Inferior parietal cortex (tissue), 1 donor: ENCODE results near the gene OPCML.
A peak's percentile ranks its signal among the peaks of the same experiment; 100 is the strongest.

ENCODE experiments used
- DNase-seq: peaks from one replicate; pipeline ENCODE4 v3.0.0-alpha.2; 2016; ENCODE audit errors: extremely low spot score

The OPCML gene

GRCh38 chr11:132486060-132486459 lies 1046.2 kb downstream of the OPCML start:
- no peak for DNase-seq

- no peak for DNase-seq
Observed at GRCh38 chr11:132475026-132475425, 1057.3 kb downstream of the OPCML start.

- DNase-seq = peak; percentile 39
Observed at GRCh38 chr11:132472411-132473172, 1059.7 kb downstream of the OPCML start.

- DNase-seq = no peak
Observed at GRCh38 chr11:132471466-132471865, 1060.8 kb downstream of the OPCML start.

DNA sequence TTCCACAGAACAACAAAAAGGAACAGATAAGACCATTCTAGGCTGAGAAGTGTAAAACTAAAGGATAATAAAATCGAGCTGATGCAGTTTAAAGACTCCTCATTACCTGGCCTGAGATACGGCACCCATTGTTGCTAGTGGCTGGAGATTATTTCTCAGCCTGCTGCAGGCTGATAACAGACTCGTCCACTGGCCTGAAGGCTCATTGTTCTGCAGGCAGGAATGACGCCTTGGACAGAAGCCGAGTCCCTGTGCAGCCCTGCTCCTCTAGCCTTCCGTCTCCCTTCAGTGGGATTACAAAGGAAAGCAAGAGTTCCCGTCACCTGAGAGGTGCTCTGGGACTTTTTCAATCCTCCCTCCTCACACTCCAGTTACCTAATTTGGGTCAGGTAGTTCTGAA lies 1065.3 kb downstream of the OPCML start:
- no peak for DNase-seq

GRCh38 chr11:132464939-132465338 lies 1067.4 kb downstream of the OPCML start:
- no peak for DNase-seq

DNA sequence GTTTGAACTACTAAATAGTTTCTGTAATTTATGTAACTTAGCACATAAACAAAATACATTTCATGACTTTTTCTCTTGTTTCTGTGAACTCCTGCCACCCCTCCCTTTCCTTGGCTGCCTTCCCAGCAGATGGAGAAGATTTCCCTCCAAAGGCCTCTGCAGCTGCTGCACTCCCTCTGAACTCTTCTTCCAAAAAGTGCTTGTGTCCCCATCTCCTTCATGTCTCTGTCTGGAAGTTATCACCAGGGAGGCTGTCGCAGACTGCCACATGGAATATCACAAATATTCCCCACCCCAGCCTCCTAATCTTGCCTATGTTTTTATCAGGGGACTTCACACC lies 1068.3 kb downstream of the OPCML start:
- DNase-seq = no peak

DNA sequence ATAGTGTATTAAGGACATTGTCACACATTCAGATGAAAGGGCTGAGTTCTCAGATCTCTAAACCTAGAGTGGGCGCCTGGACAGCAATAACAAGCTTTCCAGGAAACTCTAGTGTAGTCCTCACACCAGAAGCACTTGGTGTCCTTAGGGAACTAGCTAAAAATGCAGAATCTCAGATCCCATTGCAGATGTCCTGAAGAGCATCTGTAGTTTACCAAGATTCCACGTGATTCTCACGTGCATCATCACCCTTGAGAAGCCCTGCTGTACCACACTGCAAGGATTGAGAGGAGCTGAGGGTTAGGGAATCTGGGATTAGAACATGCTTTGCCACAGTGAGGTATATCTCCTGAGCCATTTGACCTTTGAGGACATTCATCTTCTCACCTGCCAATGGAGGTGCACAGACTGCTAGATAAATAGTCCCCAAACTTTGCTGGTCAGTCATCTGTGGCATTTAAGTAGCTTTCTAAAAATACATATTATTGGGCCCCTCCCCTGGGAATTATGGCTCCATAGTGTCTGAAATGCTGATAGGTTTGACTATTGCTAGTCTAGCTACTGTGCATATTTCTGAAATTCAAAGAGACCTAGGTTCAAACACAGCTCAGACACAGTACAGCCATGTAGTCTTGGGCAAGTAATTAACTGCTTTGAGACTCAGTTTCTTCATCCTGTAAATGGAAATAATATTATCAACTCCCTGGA lies 1068.9 kb downstream of the OPCML start:
- no peak for DNase-seq

- no peak for DNase-seq
Observed at GRCh38 chr11:132459736-132460135, 1072.6 kb downstream of the OPCML start.

- DNase-seq = no peak
Observed at GRCh38 chr11:132457445-132457844, 1074.9 kb downstream of the OPCML start.

- no peak for DNase-seq
Observed at GRCh38 chr11:132456751-132457328, 1075.5 kb downstream of the OPCML start.

GRCh38 chr11:132455044-132455443 lies 1077.3 kb downstream of the OPCML start:
- DNase-seq = no peak

DNA sequence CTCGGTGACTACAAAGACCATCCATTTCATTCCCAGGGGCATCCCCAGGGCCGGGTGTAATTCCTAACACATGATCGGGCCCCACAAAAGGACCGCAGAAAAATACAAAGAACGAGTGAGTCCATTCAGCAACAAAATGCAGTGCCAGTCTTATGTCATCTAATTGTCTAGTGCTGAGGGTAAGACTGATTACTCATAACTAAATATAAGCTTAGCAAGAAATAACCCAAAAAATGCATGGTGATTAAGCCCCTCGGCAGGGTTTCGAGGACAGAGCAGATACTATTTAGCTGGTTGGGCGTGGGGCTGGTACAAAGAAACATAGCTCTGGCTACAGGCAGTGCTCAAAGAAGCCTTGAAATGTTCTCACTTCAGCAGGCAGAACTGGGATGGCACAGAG lies 1078.9 kb downstream of the OPCML start:
- no peak for DNase-seq

DNA sequence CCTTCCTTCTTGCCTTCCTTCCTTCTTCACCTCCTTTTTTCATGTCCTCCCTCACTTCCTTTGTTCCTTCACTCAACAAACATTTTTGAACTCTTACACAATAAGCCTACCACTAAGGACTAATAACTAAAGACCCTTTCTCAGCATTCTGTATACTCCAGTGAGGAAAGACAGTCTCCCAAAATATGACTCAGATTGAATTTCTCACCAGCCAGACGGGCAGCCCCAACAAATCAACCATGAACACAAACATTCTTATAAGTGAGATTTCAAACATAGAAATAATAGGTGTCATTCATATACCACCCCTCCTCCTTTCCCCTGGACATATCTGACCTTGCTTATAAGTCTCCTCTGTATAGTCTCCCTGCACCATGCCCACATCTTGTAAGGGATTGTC lies 1079.7 kb downstream of the OPCML start:
- no peak for DNase-seq

DNA sequence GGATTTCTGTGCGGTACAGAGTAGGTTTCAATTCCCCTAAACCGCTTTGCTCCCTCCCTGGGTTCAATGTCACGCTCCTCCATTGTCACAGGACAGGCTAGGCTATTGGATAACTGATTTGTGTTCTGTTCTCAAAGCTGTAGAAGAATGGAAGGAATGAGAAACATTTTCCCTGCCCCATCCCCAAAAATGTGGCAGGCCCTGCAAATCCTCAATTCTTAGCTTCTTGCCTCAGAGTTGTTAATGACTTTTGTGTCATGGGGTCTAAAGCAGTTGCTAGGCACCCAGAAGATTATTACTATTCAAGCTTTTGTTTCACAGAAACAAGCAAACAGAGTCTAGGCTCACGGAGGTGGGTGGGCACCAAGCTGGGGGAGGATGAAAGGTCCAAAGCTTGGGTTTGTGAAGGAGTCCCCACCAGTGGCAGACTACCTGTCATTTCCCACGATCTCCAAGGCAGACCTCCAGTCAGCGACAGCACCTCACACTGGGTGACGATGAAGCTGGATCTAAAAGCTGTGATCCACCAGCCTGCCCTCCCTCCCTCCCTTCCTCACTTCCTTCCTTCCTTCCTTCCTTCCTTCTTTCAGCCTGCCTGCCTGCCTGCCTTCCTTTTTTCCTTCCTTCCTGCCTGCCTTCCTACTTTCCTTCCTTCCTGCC lies 1080.2 kb downstream of the OPCML start:
- DNase-seq = no peak

DNA sequence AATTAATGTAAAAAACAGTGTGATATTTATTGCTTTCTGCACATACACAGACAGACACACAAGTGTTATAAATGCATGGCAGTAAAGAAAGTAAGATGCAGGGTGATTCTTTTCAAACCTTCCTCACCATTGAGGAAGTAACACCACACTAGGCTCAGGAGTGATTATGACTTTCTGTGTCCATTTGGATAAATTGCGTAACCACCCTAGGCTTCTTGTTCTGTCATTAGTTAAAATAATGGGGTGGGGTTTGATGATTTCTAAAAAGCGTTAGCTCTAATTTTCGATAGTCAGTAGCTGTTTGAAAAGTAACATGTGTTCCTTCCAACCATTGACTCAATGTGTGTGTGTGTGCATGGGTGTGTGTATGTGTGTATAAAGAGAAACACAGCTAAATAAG lies 1081.7 kb downstream of the OPCML start:
- DNase-seq = no peak

DNA sequence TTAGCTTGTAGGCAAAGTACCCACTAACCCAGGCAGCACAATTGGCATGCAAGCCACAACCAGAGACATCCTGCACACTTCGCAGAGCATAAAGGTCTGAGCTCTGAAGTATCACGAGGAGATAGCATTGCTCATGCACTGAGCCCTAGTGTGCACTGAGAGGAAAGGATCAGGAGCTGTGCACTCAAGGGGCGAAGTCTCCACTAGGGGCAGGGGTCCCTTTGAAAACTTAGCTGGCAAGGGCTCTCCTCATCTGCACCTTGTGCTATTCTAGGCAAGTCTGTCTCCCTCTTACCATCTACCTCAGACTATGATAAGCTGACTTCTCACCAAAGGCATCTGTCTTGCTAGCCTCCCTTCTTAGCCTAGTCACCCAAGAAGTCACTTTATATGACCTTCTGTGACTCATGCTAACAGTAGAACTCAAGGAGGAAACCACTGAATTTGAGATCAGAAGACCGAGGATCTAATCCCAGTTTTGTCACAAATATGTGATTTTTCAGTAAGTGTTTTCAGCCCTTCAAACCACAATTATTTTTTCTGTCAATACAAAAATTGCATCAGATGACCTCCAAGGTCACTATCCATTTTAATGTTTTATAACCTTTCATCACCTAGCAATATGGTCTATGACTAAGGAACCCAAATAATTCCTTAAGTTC lies 1083.8 kb downstream of the OPCML start:
- DNase-seq = no peak

GRCh38 chr11:132447761-132448160 lies 1084.5 kb downstream of the OPCML start:
- DNase-seq = no peak

- DNase-seq = peak; percentile 9
Observed at GRCh38 chr11:132445859-132446291, 1086.4 kb downstream of the OPCML start.

DNA sequence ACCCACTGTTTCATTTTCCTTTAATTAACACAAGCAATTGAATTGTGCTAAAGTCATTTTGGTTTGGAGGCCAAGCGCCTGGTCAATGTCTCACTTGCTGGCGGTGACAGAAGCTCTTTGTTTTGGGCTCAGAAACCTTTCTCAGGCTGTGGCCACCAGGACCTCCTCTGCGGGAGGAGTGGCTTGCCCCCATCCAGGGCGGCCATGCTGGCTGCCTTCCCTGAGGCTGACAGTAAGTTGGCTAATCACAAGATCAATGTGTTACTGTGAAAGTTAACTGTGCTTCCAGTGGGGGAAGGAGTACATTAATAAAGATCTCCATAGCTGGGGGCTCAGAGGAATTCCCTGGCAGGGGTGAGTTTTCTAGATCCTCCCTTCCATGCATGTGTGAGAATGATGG lies 1087.4 kb downstream of the OPCML start:
- DNase-seq = no peak

DNA sequence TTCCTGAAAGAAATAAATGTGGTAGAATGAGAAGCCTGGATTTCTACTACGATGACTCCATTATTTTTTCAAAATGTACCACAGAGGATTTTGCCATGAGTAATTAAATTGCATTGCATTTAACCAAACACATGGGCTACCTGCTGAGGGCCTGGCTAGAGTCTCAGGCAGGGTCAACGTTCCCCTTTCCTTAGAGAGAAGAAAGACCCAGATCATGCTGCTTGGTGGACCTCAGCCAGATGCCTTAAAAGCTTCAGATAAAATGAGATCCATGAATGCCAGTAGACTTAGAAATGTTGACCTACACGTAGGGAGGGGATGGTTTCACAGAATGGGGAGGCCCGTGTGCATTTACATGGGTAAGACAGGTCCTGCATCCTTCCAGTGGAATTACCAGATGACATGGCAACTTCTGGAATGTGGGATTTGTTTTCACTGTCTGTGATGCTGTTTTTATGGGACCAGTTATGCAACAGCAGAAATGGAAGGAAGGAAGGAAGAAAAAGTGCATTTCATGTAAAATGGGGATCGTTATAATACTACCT lies 1092.5 kb downstream of the OPCML start:
- DNase-seq = no peak

DNA sequence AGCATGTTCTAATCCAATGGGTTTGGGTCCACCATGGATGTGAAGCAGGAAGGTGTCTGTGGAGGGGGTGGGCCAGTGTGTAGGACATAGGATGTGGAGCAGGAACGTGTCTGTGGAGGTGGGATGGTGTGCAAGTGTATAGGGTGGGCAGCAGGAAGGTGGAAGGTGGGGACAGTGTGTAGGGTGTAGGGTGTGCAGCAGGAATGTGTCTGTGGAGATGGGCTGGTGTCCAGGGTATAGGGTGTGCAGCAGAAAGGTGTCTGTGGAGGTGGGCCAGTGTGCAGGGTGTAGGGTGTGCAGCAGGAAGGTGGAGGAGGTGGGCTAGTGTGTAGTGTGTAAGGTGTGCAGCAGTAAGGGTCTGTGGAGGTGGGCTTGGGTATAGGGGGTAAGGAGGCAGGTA lies 1093.9 kb downstream of the OPCML start:
- DNase-seq = no peak
